Measurements from ENCODE around the gene BAG1.

GRCh38 chr9:33202552-33203201 lies 61.8 kb downstream of the BAG1 start:
- TF ChIP-seq EZH2phosphoT487 (conservative IDR thresholded peaks at IDR 0.05; ENCODE audit: low read length) = no peak
- TF ChIP-seq CTCF (IDR thresholded peaks at IDR 0.05; ENCODE audit: insufficient read depth, low read length, poor library complexity, severe bottlenecking) = no peak

Data from SU-DHL-6 (cell line).